MM.1S (cell line): Measurements from ENCODE around the gene RACGAP1.

Source experiments
- EZH2phosphoT487 ChIP-seq: fragments of 300-600 bp; sonication (generic); IDR thresholded peaks from 2 replicates; pipeline ENCODE4 v1.6.1; 2018; ENCODE audit warnings: antibody characterized with exemption, low read length
- TF ChIP-seq, protein P1 (sequence below): fragments of 300-600 bp; sonication (generic); IDR thresholded peaks from 2 replicates; pipeline ENCODE4 v1.5.1; 2016; ENCODE audit warnings: antibody characterized with exemption, low read length, mixed read lengths

DNA sequence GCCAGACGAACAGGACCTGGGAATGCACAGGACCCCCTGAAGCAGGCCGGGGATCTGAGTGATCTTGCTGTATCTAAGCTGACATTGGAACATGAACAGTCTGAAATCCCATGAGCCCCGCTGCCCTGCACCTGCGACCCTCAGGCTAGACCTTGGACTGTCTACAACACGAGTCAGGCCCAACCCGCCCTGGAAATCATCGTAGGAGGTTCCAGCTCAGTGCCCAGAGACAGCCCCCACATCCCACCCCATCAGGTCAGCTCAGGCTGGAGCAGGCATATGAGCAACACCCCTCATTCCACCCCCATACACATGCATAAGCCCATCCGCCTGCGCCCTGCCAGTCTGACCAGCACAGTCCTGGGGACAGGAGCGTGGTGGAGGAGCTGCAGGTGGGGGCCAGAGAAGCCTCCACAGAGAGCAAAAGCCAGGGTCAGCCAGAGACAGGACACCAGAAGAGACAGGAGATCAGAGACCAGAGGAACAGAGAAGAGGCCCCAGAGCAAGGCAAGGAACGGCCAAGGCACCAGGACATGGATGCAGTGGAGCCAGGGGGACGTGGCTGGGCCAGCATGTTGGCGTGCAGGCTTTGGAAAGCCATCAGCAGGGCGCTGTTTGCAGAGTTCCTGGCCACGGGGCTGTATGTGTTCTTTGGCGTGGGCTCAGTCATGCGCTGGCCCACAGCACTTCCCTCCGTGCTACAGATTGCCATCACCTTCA is 52.5 kb downstream of the RACGAP1 start, which contains the start of gene AQP6:
- TF ChIP-seq EZH2phosphoT487 = no peak
- TF ChIP-seq, protein P1, sequence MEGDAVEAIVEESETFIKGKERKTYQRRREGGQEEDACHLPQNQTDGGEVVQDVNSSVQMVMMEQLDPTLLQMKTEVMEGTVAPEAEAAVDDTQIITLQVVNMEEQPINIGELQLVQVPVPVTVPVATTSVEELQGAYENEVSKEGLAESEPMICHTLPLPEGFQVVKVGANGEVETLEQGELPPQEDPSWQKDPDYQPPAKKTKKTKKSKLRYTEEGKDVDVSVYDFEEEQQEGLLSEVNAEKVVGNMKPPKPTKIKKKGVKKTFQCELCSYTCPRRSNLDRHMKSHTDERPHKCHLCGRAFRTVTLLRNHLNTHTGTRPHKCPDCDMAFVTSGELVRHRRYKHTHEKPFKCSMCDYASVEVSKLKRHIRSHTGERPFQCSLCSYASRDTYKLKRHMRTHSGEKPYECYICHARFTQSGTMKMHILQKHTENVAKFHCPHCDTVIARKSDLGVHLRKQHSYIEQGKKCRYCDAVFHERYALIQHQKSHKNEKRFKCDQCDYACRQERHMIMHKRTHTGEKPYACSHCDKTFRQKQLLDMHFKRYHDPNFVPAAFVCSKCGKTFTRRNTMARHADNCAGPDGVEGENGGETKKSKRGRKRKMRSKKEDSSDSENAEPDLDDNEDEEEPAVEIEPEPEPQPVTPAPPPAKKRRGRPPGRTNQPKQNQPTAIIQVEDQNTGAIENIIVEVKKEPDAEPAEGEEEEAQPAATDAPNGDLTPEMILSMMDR = no peak
